Mammary epithelial cell (primary cell): ENCODE measurements around the gene RAB20.

Experiments used
- CTCF ChIP-seq, 2 donors: IDR thresholded peaks in 1 of 2; conservative IDR thresholded peaks in 1 of 2; 2 replicates each; pipeline ENCODE4 v1.5.1; 2011 to 2012; ENCODE audit warnings: inconsistent platforms in 2 of 2, low read length in 2 of 2, mild to moderate bottlenecking in 2 of 2, control low read depth in 1 of 2, low read depth in 1 of 2; ENCODE audit not compliant: insufficient read depth in 1 of 2; ENCODE audit errors: extremely low read depth in 1 of 2
- EZH2 ChIP-seq: IDR thresholded peaks from 2 replicates; pipeline ENCODE4 v1.6.1; 2012; ENCODE audit warnings: low read length, inconsistent platforms, borderline replicate concordance

GRCh38 chr13:110562036-110562597 lies 595 bp upstream of the RAB20 start:
- TF ChIP-seq EZH2 (no peak), CTCF (conservative IDR thresholded peaks at IDR 0.05 in 1 of 2, IDR thresholded peaks at IDR 0.05 in 1 of 2; ENCODE audit: extremely low read depth in 1 of 2, insufficient read depth in 1 of 2, low read depth in 1 of 2, low read length in 2 of 2) (no peak)
